ENCODE data around the gene LAPTM5.

LAPTM5 gene

DNA sequence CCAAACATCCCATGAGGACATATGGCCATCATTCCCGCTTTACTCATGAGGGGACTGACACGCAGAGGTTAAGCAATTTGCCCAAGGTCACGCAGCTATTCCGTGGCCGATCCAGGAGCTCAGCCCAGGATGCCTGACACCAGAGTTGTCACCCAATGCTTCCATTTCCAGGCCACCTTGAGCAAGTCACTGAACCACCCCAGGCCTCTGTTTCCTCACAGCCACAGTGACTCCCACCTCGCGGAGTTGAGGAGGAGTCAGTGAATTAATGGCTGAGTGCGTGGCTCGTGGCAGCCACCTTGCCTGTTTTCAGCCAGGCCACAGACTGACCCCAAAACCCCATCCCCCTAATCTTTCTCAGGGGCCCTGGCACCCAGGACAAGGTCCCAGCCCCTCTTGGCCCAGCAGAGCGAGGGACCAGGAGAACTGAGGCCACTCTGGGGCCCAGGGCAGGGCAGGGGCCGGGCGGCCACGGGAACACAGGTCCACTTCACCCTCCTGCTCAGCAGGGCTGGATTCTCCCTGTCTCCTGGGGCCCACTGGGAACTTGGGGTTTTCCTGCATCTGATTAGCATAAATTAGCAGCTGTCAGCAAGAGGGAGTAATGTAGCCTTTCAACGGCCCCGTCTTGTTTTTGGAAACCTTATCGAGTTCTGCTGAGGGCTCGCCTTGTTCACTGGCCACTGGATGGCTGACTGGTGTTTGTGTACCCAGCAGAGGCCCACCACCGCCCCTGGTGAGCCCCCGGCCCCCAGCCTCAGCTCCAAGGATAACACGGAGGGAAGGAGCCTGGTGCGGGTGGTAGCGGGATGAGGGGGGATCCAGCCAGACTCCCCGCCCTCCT is 19.7 kb upstream of the LAPTM5 start:
- TF ChIP-seq, protein P1, sequence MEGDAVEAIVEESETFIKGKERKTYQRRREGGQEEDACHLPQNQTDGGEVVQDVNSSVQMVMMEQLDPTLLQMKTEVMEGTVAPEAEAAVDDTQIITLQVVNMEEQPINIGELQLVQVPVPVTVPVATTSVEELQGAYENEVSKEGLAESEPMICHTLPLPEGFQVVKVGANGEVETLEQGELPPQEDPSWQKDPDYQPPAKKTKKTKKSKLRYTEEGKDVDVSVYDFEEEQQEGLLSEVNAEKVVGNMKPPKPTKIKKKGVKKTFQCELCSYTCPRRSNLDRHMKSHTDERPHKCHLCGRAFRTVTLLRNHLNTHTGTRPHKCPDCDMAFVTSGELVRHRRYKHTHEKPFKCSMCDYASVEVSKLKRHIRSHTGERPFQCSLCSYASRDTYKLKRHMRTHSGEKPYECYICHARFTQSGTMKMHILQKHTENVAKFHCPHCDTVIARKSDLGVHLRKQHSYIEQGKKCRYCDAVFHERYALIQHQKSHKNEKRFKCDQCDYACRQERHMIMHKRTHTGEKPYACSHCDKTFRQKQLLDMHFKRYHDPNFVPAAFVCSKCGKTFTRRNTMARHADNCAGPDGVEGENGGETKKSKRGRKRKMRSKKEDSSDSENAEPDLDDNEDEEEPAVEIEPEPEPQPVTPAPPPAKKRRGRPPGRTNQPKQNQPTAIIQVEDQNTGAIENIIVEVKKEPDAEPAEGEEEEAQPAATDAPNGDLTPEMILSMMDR (IDR thresholded peaks at IDR 0.05; ENCODE audit: borderline replicate concordance, control extremely low read depth, extremely low read depth, insufficient read depth, missing control alignments) = no peak
- in situ Hi-C loops (cut with MboI; ENCODE audit: low sequenced_read_pairs, unreplicated experiment) = no loop called here
- DNase-seq (ENCODE audit: low spot score) = no peak

DNA sequence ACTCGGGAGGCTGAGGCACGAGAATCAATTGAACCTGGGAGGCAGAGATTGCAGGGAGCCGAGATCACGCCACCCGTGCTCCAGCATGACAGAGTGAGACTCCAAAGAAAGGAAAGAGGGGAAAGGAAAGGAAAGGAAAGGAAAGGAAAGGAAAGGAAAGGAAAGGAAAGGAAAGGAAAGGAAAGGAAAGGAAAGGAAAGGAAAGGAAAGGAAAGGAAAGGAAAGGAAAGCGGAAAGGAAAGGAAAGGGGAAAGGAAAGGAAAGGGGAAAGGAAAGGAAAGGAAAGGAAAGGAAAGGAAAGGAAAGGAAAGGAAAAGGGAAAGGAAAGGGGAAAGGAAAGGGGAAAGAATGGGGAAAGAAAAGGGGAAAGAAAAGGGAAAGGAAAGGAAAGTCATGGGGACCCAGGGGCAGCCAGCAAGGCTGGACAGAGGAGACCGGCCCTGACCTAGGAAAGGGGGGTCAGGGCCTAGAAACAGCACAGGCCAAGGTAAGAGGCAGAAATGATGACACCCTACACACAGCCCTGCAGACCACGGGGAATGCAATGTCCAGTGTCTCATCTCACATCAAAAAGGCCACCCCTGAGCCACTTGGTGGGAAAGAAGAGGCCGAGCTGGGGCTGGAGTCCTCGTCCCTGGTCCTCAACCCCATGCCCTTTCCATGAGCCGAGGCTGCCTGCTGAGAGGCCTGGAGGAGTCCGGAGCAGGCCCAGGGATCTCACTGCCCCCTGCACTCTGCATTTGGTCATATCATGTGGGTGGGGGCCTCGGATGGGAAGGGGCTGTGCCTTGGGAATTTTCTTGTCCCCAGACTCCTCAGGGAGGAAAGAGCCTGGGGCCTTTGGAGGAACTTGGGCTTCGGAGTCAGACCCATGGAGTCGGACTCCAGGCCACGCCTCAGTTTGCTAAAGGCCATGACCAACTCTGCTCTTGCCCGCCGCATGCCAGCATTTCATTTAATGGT is 18.8 kb upstream of the LAPTM5 start:
- TF ChIP-seq, protein P1 (IDR thresholded peaks at IDR 0.05; ENCODE audit: borderline replicate concordance, control extremely low read depth, extremely low read depth, insufficient read depth, missing control alignments) = no peak
- no peak for DNase-seq (ENCODE audit: low spot score)
- in situ Hi-C loops (cut with MboI; ENCODE audit: low sequenced_read_pairs, unreplicated experiment) = no loop called here

DNA sequence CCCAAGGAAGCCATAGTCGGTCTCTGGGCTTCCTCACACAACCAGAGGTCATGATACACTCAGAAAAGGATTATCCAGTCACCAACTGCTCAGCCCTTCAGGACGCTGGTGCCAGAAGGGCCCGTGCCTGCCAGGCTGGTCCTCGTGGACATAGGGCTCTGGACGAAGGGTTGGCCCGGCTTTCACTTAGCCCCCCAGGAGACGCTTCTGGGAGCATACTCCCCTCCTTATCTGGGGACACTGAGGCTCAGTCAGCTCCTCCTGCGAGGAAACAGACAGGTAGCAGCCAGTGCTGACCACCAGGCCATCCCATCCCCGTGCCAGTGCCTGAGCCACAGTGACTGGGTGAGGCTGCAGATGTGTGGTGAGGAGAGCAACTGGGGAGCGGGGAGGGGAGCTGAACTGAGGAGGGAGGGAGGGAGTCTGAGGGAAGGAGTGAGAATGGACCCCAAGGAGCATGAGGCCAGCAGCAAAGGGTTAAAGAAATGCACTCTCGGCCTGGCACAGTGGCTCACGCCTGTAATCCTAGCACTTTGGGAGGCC is 17.9 kb upstream of the LAPTM5 start:
- no peak for DNase-seq (ENCODE audit: low spot score)
- in situ Hi-C loops (cut with MboI; ENCODE audit: low sequenced_read_pairs, unreplicated experiment) = no loop called here
- TF ChIP-seq, protein P1 (IDR thresholded peaks at IDR 0.05; ENCODE audit: borderline replicate concordance, control extremely low read depth, extremely low read depth, insufficient read depth, missing control alignments) = no peak

DNA sequence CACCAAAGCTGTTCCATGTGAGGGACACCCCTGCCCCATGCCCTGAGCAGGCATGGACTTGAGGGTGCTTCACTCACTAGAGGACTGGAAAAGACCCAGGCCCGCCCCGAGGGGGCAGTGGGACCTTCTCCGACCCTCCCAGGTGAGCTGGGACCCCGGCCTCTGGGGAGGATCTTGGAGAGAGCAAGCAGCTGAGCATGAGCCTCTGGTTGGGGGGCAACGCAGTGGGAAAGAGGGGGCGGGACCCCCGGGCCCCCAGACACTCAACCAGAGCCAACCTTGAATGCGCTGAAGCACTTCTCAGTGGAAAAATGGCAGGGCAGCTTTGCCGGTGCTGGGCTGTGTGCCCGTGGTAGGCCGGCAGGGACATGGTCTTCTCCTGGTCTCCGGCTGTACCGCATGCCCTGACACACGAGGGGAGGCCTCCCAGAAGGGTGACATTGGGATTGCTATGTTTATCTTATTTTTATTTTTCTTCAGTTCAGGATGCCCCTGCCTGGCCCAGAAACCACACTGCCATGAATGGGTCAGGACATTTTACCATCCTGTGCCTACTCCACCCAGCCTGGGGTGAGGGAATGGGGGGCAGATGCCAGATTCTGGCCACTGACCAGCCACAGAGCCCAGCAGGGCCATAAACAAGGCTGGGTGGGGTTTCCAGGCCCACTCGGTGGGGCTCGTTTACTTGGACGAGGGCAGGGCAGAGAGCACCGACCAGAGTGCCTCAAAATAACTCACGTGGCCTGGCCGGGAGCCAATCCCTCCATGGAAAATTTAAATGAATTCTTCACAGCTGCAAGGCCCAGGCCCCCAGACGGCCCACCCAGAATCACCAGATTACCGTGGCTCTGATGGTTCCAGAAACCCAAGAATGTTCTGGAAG is 17.2 kb upstream of the LAPTM5 start:
- DNase-seq (ENCODE audit: low spot score) = no peak
- in situ Hi-C loops (cut with MboI; ENCODE audit: low sequenced_read_pairs, unreplicated experiment) = no loop called here
- TF ChIP-seq, protein P1 (IDR thresholded peaks at IDR 0.05; ENCODE audit: borderline replicate concordance, control extremely low read depth, extremely low read depth, insufficient read depth, missing control alignments) = no peak

DNA sequence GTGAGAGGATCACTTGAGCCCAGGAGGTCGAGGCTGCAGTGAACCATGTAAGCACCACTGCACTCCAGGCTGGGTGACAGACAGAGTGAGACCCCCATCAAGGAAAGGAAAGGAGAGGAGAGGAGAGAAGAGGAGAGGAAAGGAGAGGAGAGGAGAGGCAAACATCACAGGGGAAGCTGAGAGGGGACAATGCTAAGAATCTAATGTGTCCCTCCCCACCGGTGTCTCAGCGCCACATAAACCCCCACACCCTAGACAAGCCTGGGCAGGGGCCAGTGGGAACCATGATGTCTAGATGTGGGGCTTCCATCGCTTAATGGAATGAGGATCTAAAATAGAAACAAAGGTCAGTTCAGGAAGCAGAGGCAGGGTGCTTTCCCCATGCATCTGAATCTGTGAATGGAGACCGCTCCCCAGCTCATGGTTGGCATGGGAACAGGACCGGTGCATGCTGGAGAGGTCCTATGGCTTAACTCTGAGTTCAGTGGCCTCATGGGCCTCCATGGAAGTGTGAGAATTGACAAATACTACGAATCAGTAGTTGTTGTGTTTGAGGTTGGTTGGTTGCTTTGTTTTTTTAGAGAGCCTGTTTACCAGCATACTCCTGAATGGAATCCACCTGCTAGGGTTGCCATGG is 16.3 kb upstream of the LAPTM5 start:
- in situ Hi-C loops (cut with MboI; ENCODE audit: low sequenced_read_pairs, unreplicated experiment) = no loop called here
- TF ChIP-seq, protein P1 (IDR thresholded peaks at IDR 0.05; ENCODE audit: borderline replicate concordance, control extremely low read depth, extremely low read depth, insufficient read depth, missing control alignments) = no peak
- no peak for DNase-seq (ENCODE audit: low spot score)

Measured in GM13976 (cell line).